Ishikawa (cell line): ENCODE results near the gene RALGAPA2.

ENCODE experiments used
- CEBPB ChIP-seq: IDR thresholded peaks from 2 replicates; pipeline ENCODE4 v1.6.1; 2012
- CREB1 ChIP-seq: IDR thresholded peaks from 2 replicates; pipeline ENCODE4 v1.6.1; 2012; ENCODE audit warnings: low read depth
- EGR1 ChIP-seq: IDR thresholded peaks from 2 replicates; pipeline ENCODE4 v1.6.1; 2012
- EP300 ChIP-seq: IDR thresholded peaks from 2 replicates; pipeline ENCODE4 v1.6.1; 2012; ENCODE audit warnings: borderline replicate concordance
- FOXM1 ChIP-seq: IDR thresholded peaks from 2 replicates; pipeline ENCODE4 v1.6.1; 2012; ENCODE audit warnings: low read depth, borderline replicate concordance
- MAX ChIP-seq: IDR thresholded peaks from 2 replicates; pipeline ENCODE4 v1.6.1; 2012
- NFIC ChIP-seq: IDR thresholded peaks from 2 replicates; pipeline ENCODE4 v1.6.1; 2012
- RAD21 ChIP-seq: IDR thresholded peaks from 2 replicates; pipeline ENCODE4 v1.6.1; 2012; ENCODE audit warnings: low read depth
- REST ChIP-seq: IDR thresholded peaks from 2 replicates; pipeline ENCODE4 v1.6.1; 2012; ENCODE audit warnings: low read depth, mild to moderate bottlenecking
- TAF1 ChIP-seq: IDR thresholded peaks from 2 replicates; pipeline ENCODE4 v1.6.1; 2012; ENCODE audit warnings: low read depth, mild to moderate bottlenecking
- TCF12 ChIP-seq: IDR thresholded peaks from 2 replicates; pipeline ENCODE4 v1.6.1; 2012; ENCODE audit warnings: low read depth
- TEAD4 ChIP-seq: IDR thresholded peaks from 2 replicates; pipeline ENCODE4 v1.6.1; 2012
- USF1 ChIP-seq: IDR thresholded peaks from 2 replicates; pipeline ENCODE4 v1.6.1; 2012
- YY1 ChIP-seq: IDR thresholded peaks from 2 replicates; pipeline ENCODE4 v1.6.1; 2012; ENCODE audit warnings: low read depth
- ZBTB7A ChIP-seq: IDR thresholded peaks from 2 replicates; pipeline ENCODE4 v1.6.1; 2012; ENCODE audit warnings: low read depth

RALGAPA2 gene

GRCh38 chr20:20683020-20683419 is 29.4 kb downstream of the RALGAPA2 start:
- TF ChIP-seq MAX, result no peak
- no peak for TF ChIP-seq CREB1
- TF ChIP-seq NFIC, result no peak
- TF ChIP-seq EP300, result no peak
- no peak for TF ChIP-seq USF1
- TF ChIP-seq TEAD4, result no peak

GRCh38 chr20:20680991-20681508 is 31.4 kb downstream of the RALGAPA2 start:
- TF ChIP-seq EP300 (no peak), CREB1 (no peak), FOXM1 (no peak), RAD21 (no peak), TEAD4 (no peak), CEBPB (no peak), YY1 (no peak), ZBTB7A (no peak), MAX (no peak), REST (no peak), USF1 (no peak), TAF1 (no peak), NFIC (no peak)

- TF ChIP-seq REST, result no peak
- TF ChIP-seq EP300, result no peak
- no peak for TF ChIP-seq TCF12
- TF ChIP-seq EGR1, result no peak
- TF ChIP-seq FOXM1, result no peak
- no peak for TF ChIP-seq MAX
- TF ChIP-seq CREB1, result no peak
- no peak for TF ChIP-seq CEBPB
- no peak for TF ChIP-seq YY1
- TF ChIP-seq RAD21, result no peak
- TF ChIP-seq TAF1, result no peak
- no peak for TF ChIP-seq TEAD4
- no peak for TF ChIP-seq USF1
- TF ChIP-seq ZBTB7A, result no peak
- no peak for TF ChIP-seq NFIC
Observed at GRCh38 chr20:20679316-20679715, 33.1 kb downstream of the RALGAPA2 start.

GRCh38 chr20:20677186-20677585 is 35.3 kb downstream of the RALGAPA2 start:
- TF ChIP-seq EP300, result no peak
- no peak for TF ChIP-seq YY1
- TF ChIP-seq FOXM1, result no peak
- TF ChIP-seq TCF12, result no peak
- TF ChIP-seq MAX, result no peak
- TF ChIP-seq ZBTB7A, result no peak
- no peak for TF ChIP-seq TAF1
- no peak for TF ChIP-seq REST
- TF ChIP-seq EGR1, result no peak
- no peak for TF ChIP-seq CEBPB
- TF ChIP-seq USF1, result no peak
- no peak for TF ChIP-seq TEAD4
- TF ChIP-seq RAD21, result no peak
- TF ChIP-seq CREB1, result no peak
- no peak for TF ChIP-seq NFIC
